HCT116 (cell line): ENCODE measurements around the gene CTNNA1. TPM values are rescaled to one million over a fixed set of nuclear protein-coding genes. Genes with fewer than 3 reads are reported as not detected.
"Not testable (repeated sequence)": the region's sequence is repeated elsewhere in the genome, so short reads cannot be mapped to it uniquely, and the experiment has no call there.

ENCODE experiments used
- ATAC-seq: fragments of 200-7000 bp; cut with Tn5 transposase; 2 replicates; pipeline ENCODE4 v1.9.1; 2020; ENCODE audit warnings: mild to moderate bottlenecking, moderate library complexity
- BruUV-seq: library from RNA; stranded (reverse); fragments of 400-500 nt; replicated peaks from 2 replicates; lab custom pipeline; 2021; lab: Mats Ljungman, UMichigan
- CTCF ChIA-PET: fragments of 300-600 bp; sonication (Branson Sonifier 250); formaldehyde crosslinking; loops from one replicate; lab custom pipeline; 2021; ENCODE audit warnings: antibody characterized with exemption; lab: Charles Lee
- POLR2A ChIA-PET: fragments of 300-600, 350-600 bp; sonication (Branson Sonifier 250); formaldehyde crosslinking; loops from one replicate; lab custom pipeline; 2021; ENCODE audit warnings: antibody characterized with exemption; lab: Charles Lee
- RAD21 ChIA-PET, 2 experiments: fragments of 300-600 bp; sonication (Branson Sonifier 250); formaldehyde crosslinking; loops; one replicate each; lab custom pipeline; 2023; ENCODE audit warnings: low total read pairs in 2 of 2; ENCODE audit not compliant: uncharacterized antibody in 2 of 2, unreplicated experiment in 2 of 2, low non-redundant PET in 1 of 2; lab: Charles Lee
- DNase-seq: peaks from one replicate; pipeline ENCODE4 v3.0.0-alpha.2; 2010; ENCODE audit warnings: low read depth, low spot score
- H2AFZ ChIP-seq: fragments of 200-600 bp; shearing (Covaris generic), sonication (generic); 2 replicates; pipeline ENCODE4 v1.6.1; 2017; ENCODE audit warnings: low read depth, mixed run types, mixed read lengths, antibody characterized with exemption, low read length; ENCODE audit not compliant: poor library complexity, severe bottlenecking
- H3K27ac ChIP-seq: 2 replicates; pipeline ENCODE4 v1.5.1; 2012; ENCODE audit warnings: low read depth, low read length
- H3K27me3 ChIP-seq: fragments of 200-600 bp; sonication (generic); 2 replicates; pipeline ENCODE4 v1.6.1; 2016; ENCODE audit warnings: mixed run types, low read length, mixed read lengths; ENCODE audit not compliant: insufficient read depth
- H3K36me3 ChIP-seq, 2 experiments: fragments of 200-500 bp in 1 of 2; fragments of 200-600 bp in 1 of 2; sonication (Bioruptor generic) in 1 of 2; sonication (generic) in 1 of 2; 2 replicates each; pipeline versions ENCODE4 v1.5.1 to v1.6.1; 2014 to 2016; ENCODE audit warnings: low read length in 2 of 2, inconsistent platforms in 1 of 2, mixed read lengths in 1 of 2, mixed run types in 1 of 2; ENCODE audit not compliant: insufficient read depth in 2 of 2, control insufficient read depth in 1 of 2
- H3K4me1 ChIP-seq, 2 experiments: fragments of 200-600 bp in 1 of 2; sonication (generic) in 1 of 2; 2 replicates each; pipeline versions ENCODE4 v1.5.1 to v1.6.1; 2012 to 2017; ENCODE audit warnings: low read length in 2 of 2, inconsistent platforms in 1 of 2, mild to moderate bottlenecking in 1 of 2, mixed read lengths in 1 of 2, mixed run types in 1 of 2, moderate library complexity in 1 of 2; ENCODE audit not compliant: insufficient read depth in 2 of 2, control insufficient read depth in 1 of 2
- H3K4me2 ChIP-seq: fragments of 200-600 bp; sonication (generic); 2 replicates; pipeline ENCODE4 v1.6.1; 2017; ENCODE audit warnings: mixed run types, low read length, mixed read lengths
- H3K4me3 ChIP-seq, 2 experiments: fragments of 200-600 bp in 1 of 2; sonication (generic) in 1 of 2; replicated peaks in 1 of 2; 2 replicates each; pipeline ENCODE4 v1.5.1; 2011 to 2016; ENCODE audit warnings: low read length in 2 of 2, control low read depth in 1 of 2, low read depth in 1 of 2, mild to moderate bottlenecking in 1 of 2, mixed read lengths in 1 of 2, mixed run types in 1 of 2
- H3K79me2 ChIP-seq: fragments of 200-600 bp; sonication (generic); 2 replicates; pipeline ENCODE4 v1.6.1; 2017; ENCODE audit warnings: mild to moderate bottlenecking, mixed run types, low read length, moderate library complexity, mixed read lengths; ENCODE audit not compliant: insufficient read depth
- H3K9ac ChIP-seq: fragments of 200-600 bp; sonication (generic); 2 replicates; pipeline ENCODE4 v1.6.1; 2016; ENCODE audit warnings: low read length, mixed read lengths
- H3K9me2 ChIP-seq: fragments of 200-600 bp; sonication (generic), shearing (Covaris generic); 2 replicates; pipeline ENCODE4 v1.6.1; 2017; ENCODE audit warnings: mixed run types, mild to moderate bottlenecking, moderate library complexity; ENCODE audit not compliant: insufficient read depth
- H3K9me3 ChIP-seq, 2 experiments: fragments of 200-500 bp in 1 of 2; fragments of 200-600 bp in 1 of 2; sonication (Bioruptor generic) in 1 of 2; sonication (generic) in 1 of 2; 2 replicates each; pipeline ENCODE4 v1.6.1; 2014 to 2017; ENCODE audit warnings: low read length in 2 of 2, mixed read lengths in 2 of 2, inconsistent platforms in 1 of 2, low read depth in 1 of 2, mild to moderate bottlenecking in 1 of 2, mixed run types in 1 of 2, moderate library complexity in 1 of 2; ENCODE audit not compliant: control insufficient read depth in 1 of 2, insufficient read depth in 1 of 2
- H4K20me1 ChIP-seq: fragments of 200-600 bp; sonication (generic), shearing (Covaris generic); 2 replicates; pipeline ENCODE4 v1.6.1; 2017; ENCODE audit warnings: mixed run types, mild to moderate bottlenecking, moderate library complexity; ENCODE audit not compliant: insufficient read depth
- CBX3 ChIP-seq: IDR thresholded peaks from 2 replicates; pipeline ENCODE4 v1.6.1; 2012; ENCODE audit warnings: low read depth
- EGR1 ChIP-seq: IDR thresholded peaks from 2 replicates; pipeline ENCODE4 v1.6.1; 2012; ENCODE audit warnings: low read depth
- ELF1 ChIP-seq: IDR thresholded peaks from 2 replicates; pipeline ENCODE4 v1.6.1; 2012; ENCODE audit warnings: low read depth, borderline replicate concordance
- POLR2A ChIP-seq: IDR thresholded peaks from 2 replicates; pipeline ENCODE4 v1.7.0; 2011; ENCODE audit warnings: borderline replicate concordance; ENCODE audit not compliant: insufficient read depth, insufficient read length; ENCODE audit errors: extremely low read depth
- POLR2AphosphoS5 ChIP-seq: IDR thresholded peaks from 2 replicates; pipeline ENCODE4 v1.6.1; 2011; ENCODE audit warnings: mild to moderate bottlenecking, low read depth, low read length, moderate library complexity
- SIN3A ChIP-seq: IDR thresholded peaks from 2 replicates; pipeline ENCODE4 v1.6.1; 2012; ENCODE audit warnings: low read depth
- SP1 ChIP-seq: IDR thresholded peaks from 2 replicates; pipeline ENCODE4 v1.6.1; 2012; ENCODE audit warnings: low read depth
- ZNF274 ChIP-seq: fragments of 200-500 bp; sonication (Bioruptor generic); IDR thresholded peaks from 2 replicates; pipeline ENCODE4 v1.6.1; 2014; ENCODE audit warnings: mild to moderate bottlenecking, low read depth, low read length, inconsistent platforms
- intact Hi-C: fragments of 100-400 bp; cut with micrococcal nuclease; formaldehyde crosslinking; loops from 2 replicates; pipeline ENCODE4 v1.10.0; 2022
- total RNA-seq: library from RNA; stranded (reverse); gene quantifications from one replicate; pipeline ENCODE4 v1.2.1, GENCODE V29; 2021; ENCODE audit not compliant: unreplicated experiment
- TF ChIP-seq, protein P1 (sequence below), 3 experiments: fragments of 200-600 bp in 1 of 3; sonication (generic) in 1 of 3; IDR thresholded peaks in 2 of 3; conservative IDR thresholded peaks in 1 of 3; 2 replicates each; pipeline ENCODE4 v1.5.1; 2012 to 2017; ENCODE audit warnings: low read depth in 2 of 3, low read length in 2 of 3, antibody characterized with exemption in 1 of 3, borderline replicate concordance in 1 of 3, control low read depth in 1 of 3, mild to moderate bottlenecking in 1 of 3, mixed read lengths in 1 of 3, mixed run types in 1 of 3, moderate library complexity in 1 of 3; ENCODE audit not compliant: insufficient read depth in 1 of 3
- TF ChIP-seq, protein P2 (sequence below): IDR thresholded peaks from 2 replicates; pipeline ENCODE4 v1.6.1; 2011; ENCODE audit warnings: mild to moderate bottlenecking, low read length, moderate library complexity; ENCODE audit not compliant: insufficient replicate concordance; ENCODE audit errors: extremely low read depth
- TF ChIP-seq, protein P3 (sequence below): IDR thresholded peaks from 2 replicates; pipeline ENCODE4 v1.6.1; 2012; ENCODE audit warnings: low read depth

CTNNA1 gene
- total RNA-seq, 1 experiment from 2014 or later = 313 TPM

DNA sequence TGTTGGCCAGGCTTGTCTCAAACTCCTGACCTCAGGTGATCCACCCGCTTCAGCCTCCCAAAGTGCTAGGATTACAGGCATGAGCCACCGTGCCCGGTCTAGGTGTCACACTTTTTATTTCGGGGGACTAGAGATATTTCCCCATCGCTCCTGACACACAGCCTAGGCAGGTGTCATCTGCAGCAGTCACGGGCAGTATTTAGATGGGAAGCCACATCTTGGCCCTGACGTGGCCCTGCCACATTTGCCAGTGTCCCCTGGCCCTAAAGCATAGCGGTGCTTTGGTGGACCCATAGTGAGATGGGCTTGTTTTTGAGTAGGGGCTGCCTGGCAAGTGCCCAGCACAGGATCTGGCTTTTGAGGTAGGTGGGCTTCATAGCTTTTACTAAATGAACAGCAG is 167.0 kb downstream of the CTNNA1 start:
- POLR2A ChIA-PET = no interaction called here
- CTCF ChIA-PET = no interaction called here
- peaks cover 5 to 12% of the 10 kb centered on the region in 2 experiments; a peak in 3 of 4 replicates for H3K36me3 ChIP-seq

DNA sequence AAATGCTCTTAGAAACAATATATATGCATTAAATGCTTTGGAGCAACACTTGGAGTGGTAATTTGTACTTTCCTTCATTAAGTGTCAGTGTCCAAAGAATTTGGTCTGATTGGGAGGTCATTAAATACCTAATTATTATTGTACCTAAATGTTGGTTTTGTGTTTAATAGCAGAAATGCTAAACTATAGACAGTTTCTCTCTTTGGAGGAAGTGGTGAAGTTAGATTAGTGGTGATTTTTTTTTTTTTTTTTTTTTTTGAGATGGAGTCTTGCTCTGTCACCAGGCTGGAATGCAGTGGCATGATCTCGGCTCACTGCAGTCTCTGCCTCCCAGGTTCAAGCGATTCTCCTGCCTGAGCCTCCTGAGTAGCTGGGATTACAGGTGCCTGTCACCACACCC is 168.1 kb downstream of the CTNNA1 start:
- H3K9me3 ChIP-seq, intact Hi-C loops, RAD21 ChIA-PET, ATAC-seq, CTCF ChIA-PET, H3K4me3 ChIP-seq, BruUV-seq, H4K20me1 ChIP-seq, H3K27me3 ChIP-seq, H3K4me2 ChIP-seq, POLR2A ChIA-PET, H3K4me1 ChIP-seq, H3K27ac ChIP-seq, H2AFZ ChIP-seq, DNase-seq, H3K9me2 ChIP-seq, H3K79me2 ChIP-seq, H3K9ac ChIP-seq: not testable (repeated sequence)
- peaks cover 6 to 14% of the 10 kb centered on the region in 2 experiments; a peak in 3 of 4 replicates for H3K36me3 ChIP-seq

More for the DNA sequence above, 167.0 kb downstream of the CTNNA1 start:
- RAD21 ChIA-PET = no interaction called here
- H3K4me1 ChIP-seq = peaks cover 0 to 6% of the 10 kb centered on the region in 2 experiments; a peak in 1 of 4 replicates
- BruUV-seq = no TSS peak
- H3K4me2 ChIP-seq = no peak overlapping the region
- no peak overlapping the region for H3K9ac ChIP-seq
- no peaks in the 10 kb centered on the region; the same call in 1 of the 2 replicates for H4K20me1 ChIP-seq
- no peak overlapping the region for H2AFZ ChIP-seq
- ATAC-seq (no peak), DNase-seq (no peak)
- H3K79me2 ChIP-seq = no peaks in the 10 kb centered on the region
- intact Hi-C loops = no loop called here
- TF ChIP-seq ELF1 (no peak), CBX3 (no peak), SIN3A (no peak), POLR2A (no peak), ZNF274 (no peak), SP1 (no peak), POLR2AphosphoS5 (no peak), EGR1 (no peak)
- TF ChIP-seq, protein P1, sequence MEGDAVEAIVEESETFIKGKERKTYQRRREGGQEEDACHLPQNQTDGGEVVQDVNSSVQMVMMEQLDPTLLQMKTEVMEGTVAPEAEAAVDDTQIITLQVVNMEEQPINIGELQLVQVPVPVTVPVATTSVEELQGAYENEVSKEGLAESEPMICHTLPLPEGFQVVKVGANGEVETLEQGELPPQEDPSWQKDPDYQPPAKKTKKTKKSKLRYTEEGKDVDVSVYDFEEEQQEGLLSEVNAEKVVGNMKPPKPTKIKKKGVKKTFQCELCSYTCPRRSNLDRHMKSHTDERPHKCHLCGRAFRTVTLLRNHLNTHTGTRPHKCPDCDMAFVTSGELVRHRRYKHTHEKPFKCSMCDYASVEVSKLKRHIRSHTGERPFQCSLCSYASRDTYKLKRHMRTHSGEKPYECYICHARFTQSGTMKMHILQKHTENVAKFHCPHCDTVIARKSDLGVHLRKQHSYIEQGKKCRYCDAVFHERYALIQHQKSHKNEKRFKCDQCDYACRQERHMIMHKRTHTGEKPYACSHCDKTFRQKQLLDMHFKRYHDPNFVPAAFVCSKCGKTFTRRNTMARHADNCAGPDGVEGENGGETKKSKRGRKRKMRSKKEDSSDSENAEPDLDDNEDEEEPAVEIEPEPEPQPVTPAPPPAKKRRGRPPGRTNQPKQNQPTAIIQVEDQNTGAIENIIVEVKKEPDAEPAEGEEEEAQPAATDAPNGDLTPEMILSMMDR (IDR thresholded peaks at IDR 0.05 in 2 of 3, conservative IDR thresholded peaks at IDR 0.05 in 1 of 3; ENCODE audit: borderline replicate concordance in 1 of 3, insufficient read depth in 1 of 3, low read depth in 2 of 3, low read length in 2 of 3) = no peak
- TF ChIP-seq, protein P2, sequence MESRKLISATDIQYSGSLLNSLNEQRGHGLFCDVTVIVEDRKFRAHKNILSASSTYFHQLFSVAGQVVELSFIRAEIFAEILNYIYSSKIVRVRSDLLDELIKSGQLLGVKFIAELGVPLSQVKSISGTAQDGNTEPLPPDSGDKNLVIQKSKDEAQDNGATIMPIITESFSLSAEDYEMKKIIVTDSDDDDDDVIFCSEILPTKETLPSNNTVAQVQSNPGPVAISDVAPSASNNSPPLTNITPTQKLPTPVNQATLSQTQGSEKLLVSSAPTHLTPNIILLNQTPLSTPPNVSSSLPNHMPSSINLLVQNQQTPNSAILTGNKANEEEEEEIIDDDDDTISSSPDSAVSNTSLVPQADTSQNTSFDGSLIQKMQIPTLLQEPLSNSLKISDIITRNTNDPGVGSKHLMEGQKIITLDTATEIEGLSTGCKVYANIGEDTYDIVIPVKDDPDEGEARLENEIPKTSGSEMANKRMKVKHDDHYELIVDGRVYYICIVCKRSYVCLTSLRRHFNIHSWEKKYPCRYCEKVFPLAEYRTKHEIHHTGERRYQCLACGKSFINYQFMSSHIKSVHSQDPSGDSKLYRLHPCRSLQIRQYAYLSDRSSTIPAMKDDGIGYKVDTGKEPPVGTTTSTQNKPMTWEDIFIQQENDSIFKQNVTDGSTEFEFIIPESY = no peak
- TF ChIP-seq, protein P3, sequence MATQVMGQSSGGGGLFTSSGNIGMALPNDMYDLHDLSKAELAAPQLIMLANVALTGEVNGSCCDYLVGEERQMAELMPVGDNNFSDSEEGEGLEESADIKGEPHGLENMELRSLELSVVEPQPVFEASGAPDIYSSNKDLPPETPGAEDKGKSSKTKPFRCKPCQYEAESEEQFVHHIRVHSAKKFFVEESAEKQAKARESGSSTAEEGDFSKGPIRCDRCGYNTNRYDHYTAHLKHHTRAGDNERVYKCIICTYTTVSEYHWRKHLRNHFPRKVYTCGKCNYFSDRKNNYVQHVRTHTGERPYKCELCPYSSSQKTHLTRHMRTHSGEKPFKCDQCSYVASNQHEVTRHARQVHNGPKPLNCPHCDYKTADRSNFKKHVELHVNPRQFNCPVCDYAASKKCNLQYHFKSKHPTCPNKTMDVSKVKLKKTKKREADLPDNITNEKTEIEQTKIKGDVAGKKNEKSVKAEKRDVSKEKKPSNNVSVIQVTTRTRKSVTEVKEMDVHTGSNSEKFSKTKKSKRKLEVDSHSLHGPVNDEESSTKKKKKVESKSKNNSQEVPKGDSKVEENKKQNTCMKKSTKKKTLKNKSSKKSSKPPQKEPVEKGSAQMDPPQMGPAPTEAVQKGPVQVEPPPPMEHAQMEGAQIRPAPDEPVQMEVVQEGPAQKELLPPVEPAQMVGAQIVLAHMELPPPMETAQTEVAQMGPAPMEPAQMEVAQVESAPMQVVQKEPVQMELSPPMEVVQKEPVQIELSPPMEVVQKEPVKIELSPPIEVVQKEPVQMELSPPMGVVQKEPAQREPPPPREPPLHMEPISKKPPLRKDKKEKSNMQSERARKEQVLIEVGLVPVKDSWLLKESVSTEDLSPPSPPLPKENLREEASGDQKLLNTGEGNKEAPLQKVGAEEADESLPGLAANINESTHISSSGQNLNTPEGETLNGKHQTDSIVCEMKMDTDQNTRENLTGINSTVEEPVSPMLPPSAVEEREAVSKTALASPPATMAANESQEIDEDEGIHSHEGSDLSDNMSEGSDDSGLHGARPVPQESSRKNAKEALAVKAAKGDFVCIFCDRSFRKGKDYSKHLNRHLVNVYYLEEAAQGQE = no peak
- no peaks in the 10 kb centered on the region for H3K9me3 ChIP-seq
- H3K27me3 ChIP-seq = no peaks in the 10 kb centered on the region
- no peaks in the 10 kb centered on the region for H3K9me2 ChIP-seq
- no peak overlapping the region for H3K4me3 ChIP-seq
- H3K27ac ChIP-seq = no peak overlapping the region
